ENCODE measurements around the gene BAG3.

DNA sequence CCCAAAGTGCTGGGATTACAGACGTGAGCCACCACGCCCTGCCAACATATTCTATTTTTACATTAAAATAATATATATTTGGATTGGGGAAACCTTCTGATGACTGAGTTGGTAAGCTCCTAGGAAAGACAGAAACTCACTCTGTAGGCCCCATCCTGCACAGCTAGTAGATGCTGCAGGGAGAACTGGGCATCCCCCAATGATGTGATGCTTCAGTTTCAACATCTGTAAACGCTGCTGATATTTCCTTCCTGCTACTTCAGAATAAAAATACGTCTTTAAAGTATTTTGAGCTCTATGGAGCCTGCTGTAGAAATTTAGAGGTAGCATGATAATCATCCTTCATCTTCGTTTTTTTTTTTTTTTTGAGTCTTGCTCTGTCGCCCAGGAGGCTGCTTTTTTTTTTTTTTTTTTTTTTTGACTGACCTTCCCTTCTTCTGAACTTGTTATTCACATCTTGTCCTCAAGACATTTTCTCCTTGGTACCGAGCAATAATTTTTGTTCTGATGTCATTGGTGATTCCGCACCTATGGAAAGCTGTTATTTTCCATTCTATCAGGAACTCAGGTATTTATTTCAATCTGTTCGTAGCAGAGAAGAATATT, 52.8 kb downstream of the BAG3 start:
- TF ChIP-seq, protein P1, sequence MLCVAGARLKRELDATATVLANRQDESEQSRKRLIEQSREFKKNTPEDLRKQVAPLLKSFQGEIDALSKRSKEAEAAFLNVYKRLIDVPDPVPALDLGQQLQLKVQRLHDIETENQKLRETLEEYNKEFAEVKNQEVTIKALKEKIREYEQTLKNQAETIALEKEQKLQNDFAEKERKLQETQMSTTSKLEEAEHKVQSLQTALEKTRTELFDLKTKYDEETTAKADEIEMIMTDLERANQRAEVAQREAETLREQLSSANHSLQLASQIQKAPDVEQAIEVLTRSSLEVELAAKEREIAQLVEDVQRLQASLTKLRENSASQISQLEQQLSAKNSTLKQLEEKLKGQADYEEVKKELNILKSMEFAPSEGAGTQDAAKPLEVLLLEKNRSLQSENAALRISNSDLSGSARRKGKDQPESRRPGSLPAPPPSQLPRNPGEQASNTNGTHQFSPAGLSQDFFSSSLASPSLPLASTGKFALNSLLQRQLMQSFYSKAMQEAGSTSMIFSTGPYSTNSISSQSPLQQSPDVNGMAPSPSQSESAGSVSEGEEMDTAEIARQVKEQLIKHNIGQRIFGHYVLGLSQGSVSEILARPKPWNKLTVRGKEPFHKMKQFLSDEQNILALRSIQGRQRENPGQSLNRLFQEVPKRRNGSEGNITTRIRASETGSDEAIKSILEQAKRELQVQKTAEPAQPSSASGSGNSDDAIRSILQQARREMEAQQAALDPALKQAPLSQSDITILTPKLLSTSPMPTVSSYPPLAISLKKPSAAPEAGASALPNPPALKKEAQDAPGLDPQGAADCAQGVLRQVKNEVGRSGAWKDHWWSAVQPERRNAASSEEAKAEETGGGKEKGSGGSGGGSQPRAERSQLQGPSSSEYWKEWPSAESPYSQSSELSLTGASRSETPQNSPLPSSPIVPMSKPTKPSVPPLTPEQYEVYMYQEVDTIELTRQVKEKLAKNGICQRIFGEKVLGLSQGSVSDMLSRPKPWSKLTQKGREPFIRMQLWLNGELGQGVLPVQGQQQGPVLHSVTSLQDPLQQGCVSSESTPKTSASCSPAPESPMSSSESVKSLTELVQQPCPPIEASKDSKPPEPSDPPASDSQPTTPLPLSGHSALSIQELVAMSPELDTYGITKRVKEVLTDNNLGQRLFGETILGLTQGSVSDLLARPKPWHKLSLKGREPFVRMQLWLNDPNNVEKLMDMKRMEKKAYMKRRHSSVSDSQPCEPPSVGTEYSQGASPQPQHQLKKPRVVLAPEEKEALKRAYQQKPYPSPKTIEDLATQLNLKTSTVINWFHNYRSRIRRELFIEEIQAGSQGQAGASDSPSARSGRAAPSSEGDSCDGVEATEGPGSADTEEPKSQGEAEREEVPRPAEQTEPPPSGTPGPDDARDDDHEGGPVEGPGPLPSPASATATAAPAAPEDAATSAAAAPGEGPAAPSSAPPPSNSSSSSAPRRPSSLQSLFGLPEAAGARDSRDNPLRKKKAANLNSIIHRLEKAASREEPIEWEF (CRISPR knock-in tag; IDR thresholded peaks at IDR 0.05) = no peak
- TF ChIP-seq, protein P2, sequence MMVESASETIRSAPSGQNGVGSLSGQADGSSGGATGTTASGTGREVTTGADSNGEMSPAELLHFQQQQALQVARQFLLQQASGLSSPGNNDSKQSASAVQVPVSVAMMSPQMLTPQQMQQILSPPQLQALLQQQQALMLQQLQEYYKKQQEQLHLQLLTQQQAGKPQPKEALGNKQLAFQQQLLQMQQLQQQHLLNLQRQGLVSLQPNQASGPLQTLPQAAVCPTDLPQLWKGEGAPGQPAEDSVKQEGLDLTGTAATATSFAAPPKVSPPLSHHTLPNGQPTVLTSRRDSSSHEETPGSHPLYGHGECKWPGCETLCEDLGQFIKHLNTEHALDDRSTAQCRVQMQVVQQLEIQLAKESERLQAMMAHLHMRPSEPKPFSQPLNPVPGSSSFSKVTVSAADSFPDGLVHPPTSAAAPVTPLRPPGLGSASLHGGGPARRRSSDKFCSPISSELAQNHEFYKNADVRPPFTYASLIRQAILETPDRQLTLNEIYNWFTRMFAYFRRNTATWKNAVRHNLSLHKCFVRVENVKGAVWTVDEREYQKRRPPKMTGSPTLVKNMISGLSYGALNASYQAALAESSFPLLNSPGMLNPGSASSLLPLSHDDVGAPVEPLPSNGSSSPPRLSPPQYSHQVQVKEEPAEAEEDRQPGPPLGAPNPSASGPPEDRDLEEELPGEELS (CRISPR knock-in tag; IDR thresholded peaks at IDR 0.05; ENCODE audit: borderline replicate concordance) = no peak
- TF ChIP-seq MEF2A (IDR thresholded peaks at IDR 0.05; ENCODE audit: control insufficient read depth, low read depth, low read length) (no peak), NR3C1 (CRISPR knock-in tag; IDR thresholded peaks at IDR 0.05) (no peak)
